Glomerular visceral epithelial cell (primary cell): ENCODE measurements around the gene CYFIP2.

ENCODE experiments used
- DNase-seq: peaks from one replicate; pipeline ENCODE4 v3.0.0-alpha.2; 2016; ENCODE audit errors: extremely low spot score

CYFIP2 gene

DNA sequence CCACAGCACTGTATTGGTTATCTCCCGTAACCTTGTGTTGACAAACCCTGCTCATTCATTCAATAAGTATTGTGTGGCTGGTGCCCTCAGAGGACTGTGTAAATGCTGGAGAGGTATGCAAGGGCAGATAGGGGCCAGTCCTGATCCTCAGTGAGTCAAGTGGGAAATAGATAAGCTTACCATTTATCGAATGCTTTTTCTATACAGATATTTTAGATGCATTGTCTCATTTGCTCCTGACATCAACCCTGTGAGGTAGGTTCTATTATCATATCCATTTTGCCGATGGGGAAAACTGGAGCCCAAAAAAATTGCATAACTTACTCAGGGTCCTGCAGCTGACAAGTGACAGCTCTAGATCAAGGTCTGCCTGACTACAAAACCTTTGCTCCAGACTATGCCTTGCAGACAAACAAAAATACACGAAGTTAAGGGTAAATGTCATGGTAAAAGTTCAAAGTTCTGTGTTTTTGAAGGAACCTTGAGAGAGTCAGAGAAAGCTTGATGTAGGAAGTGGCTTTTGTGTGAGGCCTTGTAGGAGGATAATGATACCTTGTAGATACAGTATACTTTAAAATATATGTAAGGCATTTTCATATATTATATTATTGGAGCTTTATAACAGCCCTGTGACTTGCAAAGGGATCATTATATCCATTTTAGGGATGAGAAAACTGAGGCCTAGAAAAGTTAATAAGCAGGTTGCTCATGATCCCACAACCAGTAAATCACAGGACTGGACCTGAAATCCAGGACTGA lies 22.7 kb downstream of the CYFIP2 start:
- no peak for DNase-seq

DNA sequence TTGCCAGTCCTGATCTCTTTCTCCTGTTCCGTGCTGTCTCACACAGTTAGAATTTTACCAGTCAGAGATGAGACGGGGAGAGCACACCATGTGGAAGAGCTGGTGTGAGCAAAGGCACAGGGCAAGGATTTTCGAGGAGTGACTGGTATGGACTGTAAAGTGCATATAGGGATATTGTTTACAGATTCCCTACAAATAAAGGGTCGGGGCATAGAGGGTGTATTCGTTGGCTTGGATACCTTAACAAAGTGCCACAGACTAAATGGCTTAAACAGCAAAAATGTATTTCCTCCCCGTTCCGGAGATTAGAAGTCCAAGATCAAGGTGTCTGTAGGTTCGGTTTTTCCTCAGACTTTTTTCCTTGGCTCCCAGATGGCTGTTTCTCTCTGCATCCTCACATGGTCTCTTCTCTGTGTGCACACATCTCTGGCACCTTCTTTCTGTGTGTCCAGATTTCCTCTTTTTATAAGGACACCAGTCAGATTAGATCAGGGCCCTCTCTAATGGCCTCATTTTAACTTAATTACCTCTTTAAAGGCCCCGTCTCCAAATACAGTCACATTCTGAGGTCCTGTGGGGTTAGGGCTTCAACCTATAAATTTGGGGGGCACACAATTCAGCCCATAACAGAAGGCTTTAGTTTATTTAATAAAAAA lies 23.4 kb downstream of the CYFIP2 start:
- DNase-seq, result no peak

DNA sequence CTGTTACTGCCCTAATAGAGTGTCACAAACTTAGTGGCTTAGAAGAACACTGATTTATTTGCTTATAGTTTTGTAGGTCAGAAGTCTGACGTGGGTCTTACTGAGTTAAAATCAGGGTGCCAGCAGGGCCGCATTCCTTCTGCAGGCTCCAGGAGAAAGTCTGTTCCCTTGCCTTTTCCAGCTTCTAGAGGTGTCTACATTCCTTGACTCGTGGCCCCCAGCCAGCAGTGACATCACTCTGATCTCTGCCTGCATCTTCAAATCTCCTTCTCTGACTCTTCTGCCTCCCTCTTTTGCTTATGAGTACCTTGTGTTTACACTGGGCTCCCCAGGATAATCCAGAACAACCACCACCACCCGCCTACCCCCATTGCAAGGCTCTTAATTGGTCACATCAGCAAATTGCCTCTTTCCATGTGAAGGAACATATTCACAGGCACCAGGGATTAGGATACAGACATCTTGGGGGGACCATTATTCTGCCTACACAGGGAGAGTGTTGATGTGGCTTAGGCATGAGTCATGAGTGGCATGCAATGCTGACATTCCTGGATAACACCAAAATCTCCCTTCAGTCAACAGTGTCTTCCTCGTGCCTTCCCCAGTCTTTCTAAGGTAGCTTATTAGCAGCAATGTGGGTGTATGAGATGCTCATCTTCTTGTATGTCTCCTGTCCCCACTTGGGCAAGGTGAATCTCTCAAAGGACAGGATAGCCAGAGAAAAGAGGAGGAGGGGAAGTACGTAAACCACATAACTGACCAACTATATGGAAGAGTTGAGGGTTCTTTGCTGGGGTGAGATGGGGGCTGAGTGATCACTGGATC lies 24.4 kb downstream of the CYFIP2 start:
- peak; percentile 90 for DNase-seq

DNA sequence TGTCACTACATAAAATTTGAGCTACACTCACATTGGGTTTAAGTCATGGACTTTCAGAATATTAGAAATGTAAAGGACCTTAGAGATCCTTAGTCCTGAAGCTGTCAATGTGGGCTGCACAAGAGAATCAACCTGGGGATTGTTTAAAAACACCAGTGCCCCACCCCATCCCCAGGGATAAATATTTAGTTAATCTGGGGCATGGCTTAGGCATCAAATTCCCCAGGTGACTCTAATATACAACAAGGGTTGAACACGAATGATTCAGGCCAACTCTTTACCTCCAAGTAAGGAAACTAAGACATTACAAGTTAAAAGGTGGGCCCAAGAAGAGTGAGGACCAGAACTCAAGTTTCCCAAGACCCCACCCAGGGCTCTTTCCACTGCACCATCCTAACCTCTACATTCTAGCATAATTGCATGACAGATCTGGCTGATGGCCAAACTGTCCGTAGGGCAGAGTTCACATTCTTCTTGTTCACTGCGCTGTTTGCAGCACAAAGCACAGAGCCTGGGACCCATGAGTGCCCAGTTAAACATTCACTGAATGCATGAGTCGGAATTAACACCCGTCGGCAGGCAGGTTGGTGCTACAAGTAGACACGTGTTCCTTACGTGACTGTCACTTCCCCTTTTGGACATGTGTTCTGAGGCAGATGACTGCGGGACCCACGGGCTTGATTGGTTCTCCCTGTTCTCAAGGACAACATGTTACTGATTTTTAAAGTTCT lies 25.2 kb downstream of the CYFIP2 start:
- peak; percentile 95 for DNase-seq

DNA sequence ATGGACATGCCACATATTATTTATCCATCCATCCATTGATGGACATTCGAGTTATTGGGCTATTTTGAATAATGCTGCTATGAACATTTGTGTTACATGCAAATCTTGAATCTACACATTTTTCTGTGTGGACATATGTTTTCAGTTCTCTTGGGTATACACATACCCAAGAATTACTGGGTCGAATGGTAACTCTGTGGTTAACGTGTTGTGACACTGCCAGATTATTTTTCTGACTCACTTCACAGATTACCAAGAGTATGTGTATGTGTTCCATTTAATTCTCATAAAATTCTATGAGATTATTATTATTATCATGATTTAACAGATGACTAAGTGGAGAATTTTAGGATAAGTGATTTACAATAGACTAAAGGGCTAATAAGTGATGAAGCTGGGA lies 26.7 kb downstream of the CYFIP2 start:
- no peak for DNase-seq

DNA sequence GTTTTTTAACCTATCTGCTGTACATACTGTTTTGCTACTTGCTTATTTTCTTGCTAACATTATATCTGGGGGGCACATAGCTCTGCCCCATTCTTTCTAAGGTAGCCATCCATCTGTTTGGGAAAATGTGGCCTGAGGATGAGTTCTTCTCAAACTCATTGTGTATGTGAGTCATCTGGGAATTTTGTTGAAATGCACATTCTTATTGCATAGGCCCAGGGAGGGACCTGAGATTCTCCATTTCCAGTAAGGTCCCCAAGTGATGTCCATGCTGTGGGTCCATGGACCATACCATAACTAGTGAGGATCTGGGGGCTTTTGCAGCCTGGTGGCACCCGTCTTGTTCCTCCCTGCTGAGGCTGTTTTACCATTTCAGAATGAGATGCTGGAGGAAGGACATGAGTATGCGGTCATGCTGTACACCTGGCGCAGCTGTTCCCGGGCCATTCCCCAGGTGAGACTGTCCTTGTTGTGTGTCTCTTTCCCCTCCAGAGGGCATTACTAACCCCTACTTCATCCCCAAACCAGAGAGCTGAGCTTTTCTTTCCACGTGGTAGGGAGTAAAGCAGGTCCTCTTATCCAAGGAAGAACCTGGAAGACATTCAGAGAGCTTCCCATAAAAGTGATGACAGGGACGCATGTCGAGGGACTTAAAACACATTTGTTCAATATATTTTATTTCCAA lies 28.6 kb downstream of the CYFIP2 start:
- no peak for DNase-seq

DNA sequence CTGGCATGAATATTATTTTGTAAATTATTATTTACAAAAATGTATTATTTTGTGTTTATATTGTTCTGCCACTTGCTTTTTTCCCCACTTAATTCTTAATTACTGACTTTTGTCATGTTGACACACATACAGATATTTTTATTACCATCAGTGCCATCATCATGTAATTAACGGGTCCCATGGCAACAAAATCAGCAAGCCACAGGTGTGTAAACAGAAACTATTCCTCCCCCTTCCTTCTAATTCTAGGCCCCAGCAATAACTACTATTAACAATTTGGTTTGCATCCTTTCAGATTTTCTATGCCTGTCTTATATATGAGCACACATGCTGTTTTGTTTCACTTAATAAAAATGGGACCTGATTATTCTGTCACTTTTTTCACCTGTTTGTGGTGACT lies 29.3 kb downstream of the CYFIP2 start:
- DNase-seq, result no peak

DNA sequence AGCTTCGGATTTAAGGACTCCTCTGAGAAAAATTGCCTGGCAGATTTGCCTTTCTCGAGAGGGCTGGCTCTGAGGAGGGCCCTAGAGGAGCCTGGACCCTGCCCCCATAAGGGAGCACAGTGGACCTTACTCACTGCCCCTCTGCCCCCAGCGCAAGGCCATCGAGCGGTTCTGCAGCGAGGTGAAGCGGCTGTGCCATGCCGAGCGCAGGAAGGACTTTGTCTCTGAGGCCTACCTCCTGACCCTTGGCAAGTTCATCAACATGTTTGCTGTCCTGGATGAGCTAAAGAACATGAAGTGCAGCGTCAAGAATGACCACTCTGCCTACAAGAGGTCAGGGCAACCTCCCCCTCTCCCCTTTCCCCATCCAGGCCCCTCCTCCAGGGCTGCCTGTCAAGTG lies 34.6 kb downstream of the CYFIP2 start:
- no peak for DNase-seq

DNA sequence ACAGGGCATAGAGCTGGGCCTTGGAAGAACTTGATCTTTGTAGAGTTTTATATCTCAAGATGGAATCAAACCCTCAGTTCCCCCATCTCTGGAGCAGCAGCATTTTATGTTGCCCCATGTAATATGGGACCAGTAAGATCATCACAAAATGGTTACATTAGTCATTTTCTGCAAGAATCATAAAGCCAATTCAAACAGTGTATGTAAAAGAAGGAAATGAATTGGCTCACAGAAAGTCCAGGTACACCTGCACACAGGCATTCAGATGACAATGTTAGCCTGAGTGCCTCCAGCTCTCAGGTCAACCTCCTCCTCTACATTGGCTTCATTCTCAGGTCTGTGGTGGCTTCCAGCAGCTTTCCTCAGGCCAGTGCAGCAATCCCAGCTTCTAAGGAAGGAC lies 35.1 kb downstream of the CYFIP2 start:
- DNase-seq, result no peak

DNA sequence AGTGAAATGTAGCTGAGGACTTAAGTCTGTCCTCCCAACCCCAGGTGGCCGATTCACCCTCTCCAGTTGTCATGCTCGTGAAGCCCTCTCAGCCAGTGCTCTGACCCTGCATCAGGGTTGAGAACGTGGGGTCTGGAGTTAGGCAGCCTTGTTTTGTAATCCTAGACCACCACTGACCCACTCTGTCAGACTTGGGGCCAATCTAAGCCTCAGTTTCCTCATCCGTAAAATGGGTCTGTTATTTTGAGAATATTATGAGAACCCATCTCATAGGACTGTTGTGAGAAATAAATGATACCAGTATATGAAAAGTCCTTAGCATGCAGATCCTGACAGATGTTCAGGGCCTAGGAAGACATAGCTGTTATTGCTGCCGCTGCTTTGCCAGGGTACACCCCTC lies 37.1 kb downstream of the CYFIP2 start:
- no peak for DNase-seq

DNA sequence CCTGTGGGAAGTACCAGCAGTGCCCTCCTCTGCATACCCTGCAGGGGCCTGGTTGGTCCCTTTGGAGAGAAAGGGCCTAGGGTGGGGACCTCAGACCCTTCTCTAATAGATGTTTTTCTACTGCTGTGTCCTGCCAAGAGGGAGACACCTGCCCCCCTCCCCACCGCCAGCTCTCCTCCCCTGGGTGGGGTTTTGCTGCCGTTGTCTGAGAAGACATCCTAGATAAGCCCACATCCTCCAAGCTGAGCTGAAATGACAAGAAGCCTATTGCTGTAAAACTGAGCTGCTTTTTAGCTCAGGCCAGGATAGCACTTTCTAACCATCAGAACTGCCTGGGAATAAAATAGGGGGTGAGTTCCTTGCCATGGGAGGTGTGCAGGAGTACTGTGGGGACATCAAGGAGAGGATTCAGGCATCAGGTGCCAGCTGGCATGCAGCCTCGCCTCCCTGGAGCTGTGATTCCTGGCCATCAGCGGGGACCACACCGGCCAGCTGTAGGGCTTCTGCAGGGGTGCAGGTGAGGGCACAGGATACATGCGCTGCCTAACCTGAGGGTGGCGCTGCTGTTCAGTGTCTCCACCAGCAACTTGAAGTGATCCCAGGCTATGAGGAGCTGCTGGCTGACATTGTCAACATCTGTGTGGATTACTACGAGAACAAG lies 37.9 kb downstream of the CYFIP2 start:
- no peak for DNase-seq

DNA sequence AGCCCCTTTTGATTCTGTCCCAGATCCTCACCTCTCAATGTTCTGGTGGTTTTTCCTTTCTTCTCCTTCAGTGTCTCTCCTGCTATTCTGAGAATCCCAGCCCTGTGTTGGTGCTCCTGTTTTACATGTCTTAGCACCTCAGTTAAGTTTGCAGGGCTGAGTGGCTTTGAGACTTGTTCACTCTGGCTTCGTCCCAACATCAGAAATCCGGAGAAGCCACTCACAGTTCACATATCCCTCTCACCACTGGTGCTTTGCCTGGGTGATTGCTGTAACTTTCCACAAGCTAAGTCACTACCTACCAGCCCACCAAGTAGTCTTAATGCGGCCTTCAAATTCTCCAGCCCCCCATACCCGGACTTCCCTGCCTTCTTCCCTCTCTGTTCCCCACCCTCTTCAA lies 40.2 kb downstream of the CYFIP2 start:
- DNase-seq, result no peak

DNA sequence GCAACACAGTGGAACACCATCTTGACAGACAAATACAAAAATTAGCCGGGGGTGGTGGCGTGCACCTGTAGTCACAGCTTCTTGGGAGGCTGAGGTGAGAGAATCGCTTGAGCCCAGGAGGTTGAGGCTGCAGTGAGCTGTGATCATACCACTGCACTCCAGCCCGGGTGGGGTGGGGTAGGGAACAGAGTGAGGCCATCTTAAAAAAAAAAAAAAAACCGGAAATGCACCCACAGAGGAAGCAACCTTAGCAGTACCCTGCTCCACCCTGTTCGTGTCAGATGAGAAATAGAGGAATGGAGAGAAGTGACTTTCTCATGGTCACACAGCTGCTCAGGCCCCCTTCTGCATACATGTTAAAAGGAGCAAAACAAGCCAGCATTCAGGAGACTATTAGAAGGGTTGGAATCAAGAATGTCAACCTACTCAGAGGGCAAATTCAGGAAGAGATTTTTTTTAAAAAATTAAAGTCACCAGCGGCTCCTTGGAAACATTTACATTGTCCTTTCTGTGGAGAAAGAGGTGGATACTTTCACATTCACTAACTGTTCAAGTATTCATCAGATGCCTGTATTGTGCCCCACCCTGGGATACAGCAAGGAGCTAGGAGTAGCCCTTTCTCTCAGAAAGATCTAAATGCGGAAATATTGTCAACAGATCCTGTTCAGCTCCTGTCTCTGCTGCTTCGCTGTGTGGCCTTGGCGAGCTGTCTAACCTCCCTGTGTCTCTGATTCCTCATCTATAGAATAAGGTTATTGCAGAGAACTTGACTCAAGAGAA lies 41.0 kb downstream of the CYFIP2 start:
- DNase-seq, result no peak

DNA sequence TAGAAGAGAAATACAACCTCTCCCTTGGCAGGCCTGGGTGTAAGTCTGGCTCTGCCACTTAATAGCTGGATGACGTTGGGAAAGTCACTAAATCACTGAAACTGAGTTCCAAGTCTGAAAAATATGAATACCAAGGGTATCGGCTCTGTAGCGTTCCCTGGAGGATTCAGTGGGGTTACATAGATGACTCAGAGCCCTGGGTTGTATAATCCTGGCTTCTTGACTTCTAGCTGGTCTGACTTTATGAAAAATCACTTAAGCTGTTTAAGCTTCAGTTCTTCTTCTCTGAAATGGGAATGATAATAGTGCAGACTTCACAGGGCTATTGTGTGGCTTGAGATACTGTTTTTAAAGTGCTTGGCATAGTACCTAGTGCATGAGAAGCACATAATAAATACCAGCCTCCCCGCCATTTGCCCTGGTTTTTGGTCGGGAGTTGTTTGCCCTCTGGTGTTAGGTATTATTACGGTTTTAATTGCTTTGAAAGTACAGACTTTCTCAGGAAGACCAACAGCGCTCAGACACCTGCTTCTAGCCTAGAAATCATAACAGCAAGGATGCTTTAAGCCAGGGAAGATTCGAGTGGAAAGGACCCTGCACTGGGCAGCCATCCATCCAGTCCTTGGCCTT lies 43.0 kb downstream of the CYFIP2 start:
- peak; percentile 12 for DNase-seq

DNA sequence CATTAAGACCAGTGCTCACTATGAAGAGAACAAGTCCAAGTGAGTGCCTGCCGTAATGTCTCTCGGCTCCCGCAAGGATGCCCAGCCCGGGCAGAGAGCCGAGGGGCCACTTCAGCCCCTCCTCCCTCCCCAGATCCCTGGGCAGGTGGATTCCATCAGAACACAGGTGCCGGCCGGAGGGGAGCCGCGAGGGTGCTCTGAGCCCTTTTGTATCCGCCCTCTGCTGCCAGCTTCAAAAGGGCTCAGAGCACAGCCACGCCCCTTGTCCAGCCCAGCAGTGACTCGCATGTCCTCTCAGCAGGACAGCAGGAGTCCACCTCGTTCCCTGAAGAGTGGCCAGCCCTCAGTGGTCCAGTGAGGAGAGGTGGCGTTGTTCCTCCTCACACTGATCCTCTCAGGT lies 43.9 kb downstream of the CYFIP2 start:
- DNase-seq, result peak; percentile 9

DNA sequence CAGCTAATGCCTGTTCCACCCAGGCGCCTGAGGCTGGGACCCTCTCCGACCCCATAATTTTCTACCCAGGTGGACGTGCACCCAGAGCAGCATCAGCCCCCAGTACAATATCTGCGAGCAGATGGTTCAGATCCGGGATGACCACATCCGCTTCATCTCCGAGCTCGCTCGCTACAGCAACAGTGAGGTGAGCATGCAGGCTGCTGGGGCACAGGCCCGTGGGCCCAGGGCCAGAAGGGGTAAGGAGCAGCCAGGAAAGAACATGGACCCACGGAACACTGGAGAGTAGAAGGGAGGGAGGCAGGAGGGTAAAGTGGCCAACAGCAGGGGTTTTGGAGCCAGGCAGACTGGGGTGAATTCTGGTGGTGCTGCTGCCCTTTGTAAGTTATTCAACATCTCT lies 45.7 kb downstream of the CYFIP2 start:
- no peak for DNase-seq

DNA sequence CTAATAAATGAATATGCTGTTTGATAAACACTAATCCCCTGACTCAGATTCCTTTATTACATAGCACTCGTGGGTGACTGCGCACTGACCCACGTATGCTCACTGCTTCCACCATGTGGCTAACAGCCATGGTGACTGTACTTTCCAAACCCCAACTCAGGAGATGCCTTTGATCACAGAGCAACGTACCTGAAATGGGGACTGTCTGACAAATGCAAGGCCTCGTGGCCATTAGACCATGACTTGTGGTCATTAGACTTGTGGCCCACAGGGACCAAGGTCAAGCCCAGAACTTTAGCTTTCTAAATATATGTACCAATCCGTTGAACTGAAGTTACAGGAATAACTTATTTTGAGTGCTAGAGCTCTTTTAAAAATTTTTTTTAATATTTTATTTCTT lies 46.6 kb downstream of the CYFIP2 start:
- peak; percentile 76 for DNase-seq

DNA sequence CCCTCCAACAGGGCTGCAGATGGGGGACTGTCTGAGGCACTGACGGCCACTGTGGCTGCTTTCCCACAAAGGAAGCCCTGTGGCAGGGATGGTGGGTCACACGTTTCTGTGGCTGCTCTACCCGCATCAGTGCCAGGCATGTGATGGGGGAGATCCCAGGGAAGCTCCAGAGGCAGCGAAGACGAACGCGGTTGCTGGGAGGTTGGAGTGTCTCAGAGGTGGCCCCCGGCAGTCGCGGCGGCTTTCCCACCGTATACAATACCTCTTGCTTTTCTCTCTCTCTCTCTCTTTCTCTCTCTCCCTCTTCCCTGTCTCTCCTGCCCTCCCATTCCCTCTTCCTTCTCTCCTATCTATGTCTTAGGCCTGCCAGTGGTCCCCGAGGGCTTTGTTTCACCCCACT lies 56.7 kb downstream of the CYFIP2 start:
- DNase-seq, result no peak

DNA sequence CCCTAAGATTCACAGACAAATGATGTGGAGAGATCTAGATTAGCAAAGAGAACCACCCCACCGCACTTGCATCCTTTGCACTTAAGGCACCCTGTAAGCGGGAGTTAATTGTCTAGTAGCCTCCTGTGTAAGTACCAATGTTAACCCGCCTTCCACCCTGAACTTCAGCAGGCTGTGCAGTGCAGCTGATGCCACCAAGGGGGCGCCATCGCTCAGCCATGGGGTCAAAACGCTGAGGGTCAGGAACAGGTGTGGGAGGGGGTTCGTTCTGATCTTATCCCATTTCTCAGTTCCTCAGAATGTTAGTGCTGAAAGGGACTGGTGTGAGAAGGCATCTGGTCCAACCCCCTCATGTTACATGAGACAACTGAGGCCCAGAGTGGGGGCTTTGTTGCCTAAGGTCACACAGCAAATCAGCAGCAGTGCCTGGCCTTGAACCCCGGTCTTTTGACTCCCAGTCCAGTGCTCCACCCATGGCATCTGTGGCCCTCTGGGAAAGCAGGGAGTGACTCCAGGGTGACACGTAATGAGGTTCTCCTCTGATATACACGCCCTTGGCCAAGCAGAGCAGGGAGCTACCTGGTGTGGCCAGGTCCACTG lies 57.3 kb downstream of the CYFIP2 start:
- DNase-seq, result no peak
